ENCODE measurements around the gene TXNRD1.
"Not testable (repeated sequence)": the region's sequence is repeated elsewhere in the genome, so short reads cannot be mapped to it uniquely, and the experiment has no call there.

The TXNRD1 gene

DNA sequence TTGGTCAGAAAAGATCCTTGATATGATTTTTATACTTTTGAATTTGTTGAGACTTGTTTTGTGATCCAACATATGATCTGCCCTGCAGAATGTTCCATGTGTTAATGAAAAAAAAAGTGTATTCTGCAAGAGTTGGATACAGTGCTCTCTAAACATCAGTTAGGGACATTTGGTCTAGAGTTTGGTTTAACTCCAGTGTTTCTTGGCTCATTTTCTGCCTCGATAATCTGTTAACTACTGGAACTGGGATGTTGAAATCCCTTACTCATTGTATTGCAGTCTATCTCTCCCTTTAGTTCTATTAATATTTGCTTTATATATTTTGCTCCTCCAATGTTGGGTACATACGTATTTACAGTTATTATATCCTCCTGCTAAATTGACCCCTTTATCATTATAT is 18.3 kb upstream of the TXNRD1 start:
- DNase-seq, result no peak

- no peak for DNase-seq
Measured at GRCh38 chr12:104199964-104200363, 15.6 kb upstream of the TXNRD1 start.

GRCh38 chr12:104201238-104202001 is 14.2 kb upstream of the TXNRD1 start:
- DNase-seq, result no peak

- DNase-seq, result no peak
Measured at GRCh38 chr12:104204690-104205480, 10.7 kb upstream of the TXNRD1 start.

GRCh38 chr12:104207416-104208205 is 8.0 kb upstream of the TXNRD1 start:
- DNase-seq, result no peak

DNA sequence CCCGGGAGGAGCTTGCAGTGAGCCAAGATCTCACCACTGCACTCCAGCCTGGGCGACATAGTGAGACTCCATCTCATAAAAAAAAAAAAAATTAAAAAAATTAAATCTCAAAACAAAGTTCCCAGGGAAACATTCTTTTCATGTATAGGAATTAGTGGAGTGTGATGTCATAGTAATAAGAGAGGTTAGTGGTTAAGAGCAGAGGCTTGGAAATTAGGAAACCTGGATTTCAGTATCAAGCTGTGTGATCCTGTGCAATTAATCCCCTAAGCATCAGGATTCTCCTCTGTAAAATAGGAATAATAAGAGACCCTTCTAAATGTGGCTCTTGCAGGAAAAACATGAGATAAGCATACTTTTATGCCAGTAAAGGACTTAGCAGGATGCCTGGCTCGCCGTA is 3.1 kb upstream of the TXNRD1 start:
- no peak for DNase-seq

- no peak for DNase-seq
Measured at GRCh38 chr12:104213952-104214351, 1.6 kb upstream of the TXNRD1 start.

- no peak for DNase-seq
Measured at GRCh38 chr12:104216521-104216924, 944 bp downstream of the TXNRD1 start.

DNA sequence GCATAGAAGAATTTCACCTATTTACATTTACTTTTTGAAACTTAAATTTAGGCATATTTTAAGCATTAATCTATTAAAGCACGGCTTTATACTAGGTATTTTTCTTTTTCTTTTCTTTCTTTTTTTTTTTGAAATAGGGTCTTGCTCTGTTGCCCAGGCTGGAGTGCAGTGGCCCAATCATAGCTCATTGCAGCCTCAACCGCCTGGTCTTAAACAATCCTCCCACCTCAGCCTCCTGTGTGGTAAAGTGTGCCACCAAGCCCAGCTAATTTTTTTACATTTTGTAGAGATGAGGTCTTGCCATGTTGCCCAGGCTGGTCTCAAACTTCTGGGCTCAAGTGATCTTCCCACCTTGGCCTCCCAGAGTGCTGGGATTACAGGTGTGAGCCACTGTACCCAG is 2.9 kb downstream of the TXNRD1 start:
- not testable (repeated sequence) for DNase-seq

GRCh38 chr12:104218935-104219334 is 3.4 kb downstream of the TXNRD1 start:
- DNase-seq, result no peak

DNA sequence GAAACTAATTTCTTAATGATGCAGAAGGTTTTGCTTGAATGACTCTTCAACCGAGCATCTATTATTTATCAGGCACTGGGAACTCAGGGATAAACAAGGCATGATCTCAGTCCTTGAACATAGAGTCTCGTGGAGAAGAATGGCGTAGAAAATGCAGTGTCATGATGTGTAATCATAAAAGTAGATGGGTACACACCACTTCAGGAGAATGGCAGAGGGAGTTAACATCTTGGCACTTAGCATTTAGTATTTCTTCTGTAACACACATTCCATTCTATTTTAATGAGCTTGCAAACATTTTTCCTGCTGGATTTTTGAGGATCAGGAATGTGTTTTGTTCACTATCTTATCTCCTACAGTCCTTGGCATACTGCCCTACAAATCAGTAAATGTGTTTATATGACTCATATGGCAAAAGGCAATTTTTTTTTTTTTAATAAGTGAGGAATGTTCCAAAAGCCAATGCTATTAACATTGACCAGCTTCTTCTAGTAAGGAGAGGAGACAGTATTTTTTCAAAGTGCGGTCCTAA is 3.8 kb downstream of the TXNRD1 start:
- no peak for DNase-seq

DNA sequence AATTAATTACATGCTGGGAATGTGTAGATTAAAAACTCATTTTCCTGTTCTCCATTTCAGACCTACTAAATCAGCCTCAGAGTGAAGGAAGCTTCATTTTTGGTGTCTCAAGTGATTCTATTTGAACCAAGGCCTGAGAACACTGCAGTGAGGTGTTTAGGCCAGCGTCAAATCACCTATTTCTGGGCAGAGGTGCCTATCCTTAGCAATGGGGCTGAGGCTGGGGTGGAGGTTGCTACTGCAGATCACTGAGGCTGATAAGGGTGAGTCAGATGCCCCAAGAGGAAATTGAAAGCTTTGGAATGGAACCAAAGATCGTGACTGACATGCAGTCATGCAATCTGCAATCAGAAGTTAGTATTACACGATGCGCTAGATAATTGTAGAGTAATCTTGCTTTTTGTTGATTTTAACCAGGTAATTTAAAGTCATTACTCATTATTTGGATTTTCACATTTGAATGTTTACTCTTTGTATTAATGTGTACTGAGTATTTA is 4.4 kb downstream of the TXNRD1 start:
- DNase-seq, result no peak

GRCh38 chr12:104220931-104221330 is 5.4 kb downstream of the TXNRD1 start:
- DNase-seq, result no peak

GRCh38 chr12:104222976-104223375 is 7.4 kb downstream of the TXNRD1 start:
- DNase-seq, result no peak

- no peak for DNase-seq
Measured at GRCh38 chr12:104223712-104224111, 8.1 kb downstream of the TXNRD1 start.

DNA sequence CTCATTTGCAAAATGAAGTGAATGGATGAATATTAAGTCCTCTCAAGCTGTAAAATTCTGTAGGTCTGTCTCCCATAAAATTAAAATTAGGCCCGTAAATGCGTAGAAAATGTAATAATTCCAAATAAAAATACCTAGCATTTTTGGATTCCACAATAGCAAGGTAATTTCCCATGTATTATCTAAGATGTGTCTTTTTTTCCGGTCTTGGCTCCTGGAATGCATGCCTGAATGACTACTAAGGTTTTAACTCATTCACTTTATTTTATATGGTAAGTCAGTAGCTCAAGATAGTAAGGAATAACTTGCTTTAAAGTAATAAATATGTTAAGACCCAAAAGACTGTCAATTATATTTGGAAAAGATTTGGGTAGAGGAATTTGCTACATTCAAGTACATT is 11.1 kb downstream of the TXNRD1 start:
- no peak for DNase-seq

DNA sequence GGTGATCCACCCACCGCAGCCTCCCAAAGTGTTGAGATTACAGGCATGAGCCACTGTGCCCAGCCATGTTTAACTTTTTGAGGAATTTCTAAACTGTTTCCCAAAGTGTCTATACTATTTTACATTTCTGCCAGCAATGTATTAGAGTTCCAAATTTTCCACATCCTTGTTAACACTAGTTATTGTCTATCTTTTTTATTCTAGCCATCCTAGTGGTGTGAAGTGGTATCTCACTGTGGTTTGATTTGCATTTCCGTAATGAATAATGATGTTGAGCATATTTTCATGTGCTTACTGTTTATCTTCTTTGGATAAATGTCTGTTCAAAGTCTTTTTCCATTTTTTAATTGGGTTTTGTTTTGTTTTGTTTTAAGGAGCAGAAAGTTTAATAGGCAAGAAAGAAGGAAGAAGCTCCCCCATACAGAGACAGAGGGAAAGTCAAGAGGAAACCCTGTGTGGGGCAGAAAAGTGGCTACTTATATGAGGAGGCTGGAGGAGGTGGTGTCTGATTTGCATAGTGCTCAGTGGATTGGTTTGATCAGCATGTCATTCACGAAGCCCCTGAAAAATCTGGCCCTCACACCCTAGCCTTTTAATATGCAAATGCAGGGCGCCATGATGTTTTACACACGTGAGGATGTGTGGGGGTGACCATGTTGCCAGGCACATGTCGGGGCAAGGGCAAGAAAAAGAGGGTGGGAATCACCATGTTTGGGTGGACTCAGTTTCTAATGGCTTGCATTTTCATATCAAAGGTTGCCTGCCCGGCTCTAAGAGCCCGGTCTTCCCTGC is 14.9 kb downstream of the TXNRD1 start:
- DNase-seq, result no peak

GRCh38 chr12:104232609-104233280 is 17.2 kb downstream of the TXNRD1 start:
- DNase-seq, result no peak

- DNase-seq, result no peak
Measured at GRCh38 chr12:104234926-104235499, 19.4 kb downstream of the TXNRD1 start.

- no peak for DNase-seq
Measured at GRCh38 chr12:104237930-104238329, 22.4 kb downstream of the TXNRD1 start.

DNA sequence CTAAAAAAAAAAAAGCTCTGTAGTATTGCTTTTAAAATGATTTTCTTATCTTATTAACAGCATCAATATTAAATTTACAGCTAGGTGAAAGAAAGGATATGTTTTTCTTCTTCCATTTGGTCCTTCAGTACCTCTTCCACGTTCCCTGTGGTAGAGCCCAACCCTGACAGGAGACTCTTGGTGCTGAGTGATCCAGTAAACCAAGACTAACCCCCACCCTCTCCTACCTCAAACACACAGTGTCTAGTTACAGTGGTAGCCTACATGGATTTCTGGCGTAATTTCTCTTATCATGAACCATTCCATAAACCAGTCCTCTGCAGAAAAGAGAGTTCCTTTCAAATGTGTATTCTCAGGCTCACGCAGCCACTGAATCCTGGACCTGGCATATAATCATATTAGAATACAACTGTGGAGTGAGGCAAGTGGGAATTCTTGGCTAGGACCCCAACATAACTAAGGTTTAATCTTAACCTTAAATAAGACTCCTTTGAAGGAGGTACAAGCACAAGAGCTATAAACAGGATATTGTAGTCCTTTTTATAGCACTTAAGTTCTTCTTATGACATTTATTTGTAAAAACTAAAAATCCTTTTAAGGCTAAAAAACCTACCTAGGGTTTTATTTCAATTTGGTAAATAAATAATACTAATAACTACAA is 27.1 kb downstream of the TXNRD1 start:
- DNase-seq, result no peak
